ENCODE measurements around the gene FAM117B.
"Not testable (repeated sequence)": the region's sequence is repeated elsewhere in the genome, so short reads cannot be mapped to it uniquely, and the experiment has no call there.

FAM117B gene

DNA sequence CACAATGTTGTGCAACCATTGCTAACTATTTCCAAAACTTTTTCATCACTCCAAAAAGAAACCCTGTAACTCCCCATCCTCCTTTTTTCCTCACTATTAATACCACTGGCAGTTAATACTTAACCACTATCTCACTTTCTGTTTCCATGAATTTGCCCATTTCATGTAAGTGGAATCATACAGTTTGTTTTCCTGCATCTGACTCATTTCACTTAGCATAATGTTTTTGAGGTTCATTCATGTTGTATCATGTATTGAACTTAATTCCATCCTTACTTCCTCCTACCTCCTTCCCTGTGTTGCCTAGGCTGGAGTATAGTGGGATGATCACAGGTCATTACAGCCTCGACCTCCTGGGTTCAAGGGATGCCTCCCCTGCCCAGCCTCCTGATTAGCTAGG, 68.3 kb downstream of the FAM117B start:
- DNase-seq (ENCODE audit: low spot score) = no peak

DNA sequence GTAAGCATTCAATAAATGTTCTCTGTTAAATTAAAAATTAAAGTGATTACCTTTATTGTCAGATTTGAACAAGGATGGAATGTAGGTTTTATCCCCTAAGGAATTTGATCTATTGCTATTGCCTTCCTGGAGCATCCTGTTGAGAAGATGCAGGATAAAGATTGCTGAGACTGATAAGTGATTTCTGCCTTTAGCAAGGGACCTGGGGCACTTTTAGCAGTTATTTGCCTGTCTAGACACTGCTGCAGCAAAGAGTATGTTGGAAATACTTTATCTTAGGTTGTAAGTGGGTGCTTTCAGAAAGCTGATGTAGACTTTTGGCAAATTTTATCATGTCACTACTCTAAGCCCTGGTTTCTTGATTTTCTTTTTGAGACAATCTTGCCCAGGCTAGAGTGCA, 69.5 kb downstream of the FAM117B start:
- DNase-seq (ENCODE audit: low spot score) = no peak

DNA sequence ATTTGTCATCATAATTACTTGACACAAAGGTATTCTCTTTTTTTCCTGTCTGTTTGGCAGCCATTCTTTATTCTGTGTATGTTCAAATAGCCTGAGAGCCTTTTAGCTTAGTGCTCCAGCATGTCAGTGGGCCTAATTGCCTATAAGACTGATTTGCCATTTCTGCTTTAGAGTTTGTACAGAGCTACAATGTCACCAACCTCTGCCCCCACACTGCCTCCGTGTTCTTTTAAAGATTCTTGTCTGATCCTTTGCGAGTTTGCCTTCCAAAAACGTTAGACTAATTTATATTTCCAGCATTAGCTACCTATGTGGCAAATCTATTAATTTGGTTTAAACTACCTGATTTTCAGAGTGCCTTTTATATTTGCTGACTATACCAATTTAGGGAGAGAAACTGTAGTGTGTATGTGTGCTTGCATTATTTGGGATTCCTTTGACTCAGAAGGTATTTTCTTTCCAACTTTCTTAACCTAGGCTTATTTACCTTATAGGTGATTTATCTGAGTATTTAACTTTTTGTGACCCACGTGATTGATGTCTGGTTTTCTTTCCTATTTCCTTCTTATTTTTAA, 70.8 kb downstream of the FAM117B start:
- no peak for DNase-seq (ENCODE audit: low spot score)

DNA sequence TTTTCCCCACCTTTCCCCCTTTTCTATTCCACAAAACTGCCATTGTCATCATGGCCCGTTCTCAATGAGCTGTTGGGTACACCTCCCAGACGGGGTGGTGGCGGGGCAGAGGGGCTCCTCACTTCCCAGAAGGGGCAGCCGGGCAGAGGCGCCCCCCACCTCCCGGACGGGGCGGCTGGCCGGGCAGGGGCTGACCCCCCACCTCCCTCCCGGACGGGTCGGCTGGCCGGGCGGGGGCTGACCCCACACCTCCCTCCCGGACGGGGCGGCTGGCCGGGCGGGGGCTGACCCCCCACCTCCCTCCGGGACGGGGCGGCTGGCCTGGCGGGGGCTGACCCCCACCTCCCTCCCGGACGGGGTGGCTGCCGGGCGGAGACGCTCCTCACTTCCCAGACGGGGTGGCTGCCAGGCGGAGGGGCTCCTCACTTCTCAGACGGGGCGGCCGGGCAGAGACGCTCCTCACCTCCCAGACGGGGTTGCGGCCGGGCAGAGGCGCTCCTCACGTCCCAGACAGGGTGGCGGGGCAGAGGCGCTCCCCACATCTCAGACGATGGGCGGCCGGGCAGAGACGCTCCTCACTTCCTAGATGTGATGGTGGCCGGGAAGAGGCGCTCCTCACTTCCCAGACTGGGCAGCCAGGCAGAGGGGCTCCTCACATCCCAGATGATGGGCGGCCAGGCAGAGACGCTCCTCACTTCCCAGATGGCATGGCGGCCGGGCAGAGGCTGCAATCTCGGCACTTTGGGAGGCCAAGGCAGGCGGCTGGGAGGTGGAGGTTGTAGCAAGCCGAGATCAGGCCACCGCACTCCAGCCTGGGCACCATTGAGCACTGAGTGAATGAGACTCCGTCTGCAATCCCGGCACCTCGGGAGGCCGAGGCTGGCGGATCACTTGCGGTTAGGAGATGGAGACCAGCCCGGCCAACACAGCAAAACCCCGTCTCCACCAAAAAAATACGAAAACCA, 80.5 kb downstream of the FAM117B start:
- DNase-seq (ENCODE audit: low spot score) = not testable (repeated sequence)

DNA sequence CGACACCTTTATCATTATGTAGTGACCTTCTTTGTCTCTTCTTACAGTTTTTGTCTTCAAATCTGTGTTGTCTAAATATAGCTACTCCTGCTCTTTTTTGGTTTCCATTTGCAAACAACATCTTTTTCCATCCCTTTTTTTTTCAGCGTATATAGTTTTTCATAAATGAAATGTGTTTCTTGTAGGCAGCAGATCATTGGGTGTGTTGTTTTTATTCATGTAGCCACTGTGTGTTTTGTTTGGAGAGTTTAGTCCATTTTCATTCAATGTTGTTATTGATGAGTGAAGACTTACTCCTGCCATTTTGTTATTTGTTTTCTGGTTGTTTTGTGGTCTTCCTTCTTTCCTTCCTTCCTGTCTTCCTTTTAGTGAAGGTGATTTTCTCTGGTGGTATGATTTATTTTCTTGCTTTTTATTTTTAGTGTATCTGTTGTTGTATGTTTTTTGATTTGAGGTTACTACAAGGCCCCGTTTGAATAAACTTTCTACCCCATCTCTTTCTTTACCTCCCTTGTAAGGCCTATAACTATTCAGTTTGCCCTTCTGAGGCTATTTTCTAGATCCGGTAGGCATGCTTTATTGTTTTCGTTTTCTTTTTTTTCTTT, 81.4 kb downstream of the FAM117B start:
- DNase-seq (ENCODE audit: low spot score) = no peak

DNA sequence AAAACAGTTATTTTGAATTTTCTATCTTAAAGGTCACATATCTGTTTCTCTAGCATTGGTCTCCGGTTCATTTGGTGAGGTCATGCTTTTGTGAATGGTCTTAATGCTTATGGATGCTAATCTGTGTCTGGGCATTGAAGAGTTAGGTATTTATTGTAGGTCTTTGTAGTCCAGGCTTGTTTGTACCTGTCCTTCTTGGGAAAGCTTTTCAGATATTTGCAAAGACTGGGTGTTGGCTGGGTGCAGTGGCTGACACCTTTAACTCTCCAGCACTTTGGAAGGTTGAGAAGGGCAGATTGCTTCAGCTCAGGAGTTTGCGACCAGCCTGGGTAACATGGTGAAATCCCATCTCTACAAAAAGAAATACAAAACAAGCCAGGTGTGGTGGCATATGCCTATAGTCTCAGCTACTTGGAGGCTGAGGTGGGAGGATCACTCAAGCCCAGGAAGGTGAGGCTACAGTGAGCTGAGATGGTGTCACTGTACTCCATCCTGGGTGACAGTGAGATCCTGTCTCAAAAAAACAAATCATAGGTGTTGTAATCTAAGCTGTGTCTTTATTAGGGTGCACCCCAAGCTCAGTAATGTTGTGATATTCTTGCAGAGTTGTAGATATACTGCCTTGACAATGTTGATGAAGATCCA, 82.3 kb downstream of the FAM117B start:
- no peak for DNase-seq (ENCODE audit: low spot score)

DNA sequence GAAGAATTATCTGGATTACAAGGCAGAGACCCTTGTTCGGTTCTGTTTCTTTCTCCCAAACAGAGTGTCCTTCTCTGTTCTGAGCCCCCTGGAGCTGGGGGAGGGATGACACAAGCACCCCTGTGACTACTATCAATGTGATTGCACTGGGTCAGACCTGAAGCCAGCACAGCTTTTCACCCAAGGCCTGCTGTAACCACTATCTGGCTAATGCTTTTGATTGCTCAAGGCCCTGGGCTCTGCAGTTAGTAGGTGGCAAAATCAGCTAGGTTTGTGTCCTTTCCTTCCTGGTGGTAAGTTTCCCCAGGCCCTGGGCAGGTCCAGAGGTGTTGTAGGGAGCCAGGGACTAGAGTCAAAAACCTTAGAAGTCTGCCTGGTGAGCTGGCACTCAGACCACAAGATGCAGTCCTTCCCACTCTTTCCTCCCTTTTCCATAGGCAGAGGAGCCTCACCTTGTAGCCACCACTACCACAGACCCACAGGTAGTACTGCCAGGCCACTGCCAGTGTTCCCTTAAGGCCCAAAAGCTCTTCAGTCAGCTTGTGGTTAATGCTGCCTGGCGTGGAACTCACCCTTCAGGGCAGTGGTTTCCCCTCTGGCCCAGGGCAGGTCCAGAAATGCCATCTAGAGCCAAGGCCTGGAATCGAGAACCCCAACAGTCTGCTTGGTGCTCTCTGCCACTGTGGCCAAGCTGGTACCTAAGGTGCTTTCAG, 83.0 kb downstream of the FAM117B start:
- DNase-seq (ENCODE audit: low spot score) = no peak

DNA sequence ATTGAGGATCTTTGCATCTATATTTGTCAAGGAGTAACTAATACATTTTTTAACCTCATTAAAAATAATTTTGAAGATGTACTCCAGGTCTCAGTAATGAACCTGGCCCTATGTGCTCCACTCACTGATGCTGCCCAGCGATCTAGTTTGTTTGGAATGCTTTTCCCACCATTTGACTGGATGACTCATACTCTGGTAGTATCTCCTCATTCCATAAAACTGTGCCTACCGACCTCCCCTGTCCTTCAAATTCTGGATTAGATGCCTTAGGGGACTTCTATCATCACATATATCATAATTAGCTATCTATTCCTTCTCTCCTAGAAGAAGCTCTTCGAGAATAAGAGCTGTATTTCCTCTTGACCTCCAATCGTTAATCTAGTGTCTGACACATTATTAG, 83.8 kb downstream of the FAM117B start:
- no peak for DNase-seq (ENCODE audit: low spot score)

DNA sequence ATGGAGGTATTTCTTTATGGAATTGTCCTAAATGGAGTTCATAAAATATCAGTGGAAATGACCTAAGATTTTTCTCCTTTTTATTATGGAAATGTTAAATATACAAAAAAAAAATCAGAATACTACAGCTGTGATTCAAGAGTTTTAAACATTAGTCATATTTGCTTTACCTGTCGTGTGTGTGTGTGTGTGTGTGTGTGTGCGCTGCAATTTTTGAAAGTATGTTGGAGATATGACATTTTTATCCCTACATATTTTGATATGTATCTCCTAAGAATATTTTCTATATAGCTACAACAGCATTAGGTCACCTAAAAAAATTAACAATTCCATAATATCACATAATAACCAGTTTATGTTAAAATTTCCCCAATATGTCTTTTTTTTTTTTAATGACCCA, 85.5 kb downstream of the FAM117B start:
- no peak for DNase-seq (ENCODE audit: low spot score)

DNA sequence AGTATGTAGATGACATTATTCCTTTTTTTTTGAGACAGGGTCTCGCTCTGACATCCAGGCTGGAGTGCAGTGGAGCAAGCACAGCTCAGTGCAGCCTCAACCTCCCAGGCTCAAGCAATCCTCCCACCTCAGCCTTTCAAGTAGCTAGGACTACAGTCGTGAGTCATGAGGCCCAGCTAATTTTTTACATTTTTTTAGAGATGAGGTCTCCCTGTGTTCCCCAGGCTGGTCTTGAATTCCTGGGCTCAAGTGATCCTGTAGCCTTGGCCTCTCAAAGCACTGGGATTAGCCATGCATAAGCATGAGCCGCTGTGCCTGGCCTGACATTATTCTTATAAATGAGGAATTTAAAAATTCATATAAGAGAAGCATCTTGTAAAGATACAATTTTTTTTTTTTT, 86.9 kb downstream of the FAM117B start:
- no peak for DNase-seq (ENCODE audit: low spot score)

DNA sequence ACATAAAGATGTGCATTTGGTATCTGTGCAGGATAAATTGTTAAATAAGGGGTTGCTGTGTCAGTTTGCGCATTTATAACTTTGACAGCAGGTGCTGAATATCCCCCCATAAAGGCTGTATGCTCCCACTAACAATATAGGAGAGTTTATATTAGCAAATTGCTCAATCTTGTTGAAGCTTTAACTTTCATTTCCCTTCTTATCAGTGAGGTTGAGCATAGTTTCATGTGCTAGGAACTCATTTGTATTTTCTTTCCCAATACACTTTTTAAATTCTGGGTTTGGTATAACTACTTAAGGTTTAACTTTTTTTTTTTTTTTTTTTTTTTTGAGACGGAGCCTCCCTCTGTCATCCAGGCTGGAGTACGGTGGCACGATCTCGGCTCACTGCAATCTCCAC, 89.0 kb downstream of the FAM117B start:
- no peak for DNase-seq (ENCODE audit: low spot score)

DNA sequence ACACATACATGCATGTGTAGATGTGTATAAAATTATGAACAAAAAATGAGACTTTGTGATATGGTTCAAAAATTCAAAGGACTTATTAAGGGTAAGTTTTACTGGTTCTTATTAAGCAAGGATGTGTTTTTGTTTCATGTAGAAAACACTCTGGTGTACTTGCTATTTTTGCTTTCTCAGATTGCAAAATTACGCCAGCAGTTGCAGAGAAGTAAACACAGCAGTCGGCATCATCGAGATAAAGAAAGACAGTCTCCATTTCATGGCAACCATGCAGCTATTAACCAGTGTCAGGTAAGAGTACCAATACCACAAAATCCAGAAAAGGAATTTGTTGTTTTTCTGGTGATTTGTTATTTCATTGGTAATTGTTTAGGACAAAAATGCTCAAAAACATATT, 91.3 kb downstream of the FAM117B start:
- no peak for DNase-seq (ENCODE audit: low spot score)

DNA sequence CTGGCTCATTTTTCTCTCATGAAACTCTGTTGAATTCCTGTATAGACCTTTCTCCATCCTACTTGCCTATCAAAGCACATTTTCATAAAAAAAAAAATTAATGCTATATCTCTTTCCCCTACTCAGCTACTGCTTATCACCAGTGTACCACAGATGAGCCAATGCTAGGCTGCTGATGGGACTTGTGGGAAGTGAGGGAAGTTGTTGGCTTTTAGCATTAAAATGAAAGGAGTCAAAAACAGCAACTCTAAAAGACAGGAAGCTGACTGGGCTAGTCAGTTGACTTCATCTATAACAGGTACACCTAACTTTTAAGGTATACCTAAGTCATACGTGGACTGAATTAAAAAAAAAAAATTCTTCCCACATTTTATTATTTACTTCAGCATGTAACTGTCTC, 102.1 kb downstream of the FAM117B start:
- no peak for DNase-seq (ENCODE audit: low spot score)

DNA sequence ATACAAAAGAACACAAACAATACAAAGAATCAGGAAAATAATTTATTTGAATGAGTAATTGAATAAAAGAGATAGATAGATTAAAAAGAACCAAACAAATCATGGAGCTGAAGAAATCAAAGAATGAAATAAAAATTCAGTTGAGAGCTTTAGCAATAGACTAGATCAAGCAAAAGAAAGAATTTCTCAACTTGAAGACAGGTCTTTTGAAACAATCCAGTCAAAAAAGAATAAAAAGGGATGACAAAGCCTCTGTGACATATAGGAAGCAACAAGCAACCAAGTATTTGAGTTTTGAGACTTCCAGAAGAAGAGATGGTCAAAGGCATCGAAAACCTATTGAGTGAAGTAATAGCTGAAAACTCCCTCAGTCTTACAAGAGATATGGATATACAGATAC, 108.8 kb downstream of the FAM117B start:
- no peak for DNase-seq (ENCODE audit: low spot score)

DNA sequence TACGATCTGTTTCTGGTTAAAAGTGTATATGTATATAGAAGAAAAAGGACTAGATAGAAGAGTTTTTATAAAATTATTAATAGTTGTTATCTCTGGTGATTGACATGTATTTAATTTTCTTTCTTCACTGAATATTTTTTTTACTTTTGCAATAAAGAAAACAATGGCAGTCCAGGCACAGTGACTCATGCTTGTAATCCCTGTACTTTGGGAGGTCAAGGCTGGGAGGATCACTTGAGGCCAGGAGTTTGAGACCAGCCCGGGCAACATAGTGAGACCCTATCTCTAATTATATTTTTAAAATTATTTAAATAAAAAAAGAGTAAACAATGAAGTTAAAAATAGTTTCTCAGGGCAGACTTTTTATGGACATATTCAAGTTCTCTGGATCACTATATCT, 114.7 kb downstream of the FAM117B start:
- no peak for DNase-seq (ENCODE audit: low spot score)

DNA sequence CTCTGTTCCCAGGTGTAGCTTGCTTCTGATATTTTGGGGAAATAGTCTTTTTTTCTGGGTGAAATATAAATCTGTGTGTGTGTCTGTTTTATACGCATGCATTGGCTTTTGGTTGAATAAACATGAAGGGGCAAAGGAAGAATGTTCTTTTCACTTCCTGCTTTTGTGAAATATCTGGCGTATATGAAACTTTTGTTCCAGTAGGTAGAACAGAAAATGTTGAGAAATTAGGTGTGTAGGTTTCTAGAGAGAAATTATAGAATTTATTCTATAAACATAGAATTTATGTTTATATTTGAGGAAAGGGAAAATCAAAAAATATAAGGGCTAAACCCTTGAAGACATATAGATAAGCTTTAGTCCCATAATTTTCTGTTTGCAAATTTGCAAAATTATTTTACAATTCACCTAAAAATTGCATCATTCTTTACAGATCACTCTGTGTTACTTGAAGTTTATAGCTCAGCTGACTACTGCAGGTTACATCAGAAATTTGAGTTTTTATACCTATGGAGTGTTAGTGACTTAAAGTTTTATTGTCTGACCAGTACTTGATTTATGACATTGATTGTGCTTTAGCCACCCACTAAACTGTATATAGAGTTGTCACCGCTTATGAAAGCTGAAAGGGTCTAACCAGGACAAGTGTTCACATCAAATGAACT, 116.1 kb downstream of the FAM117B start:
- no peak for DNase-seq (ENCODE audit: low spot score)

DNA sequence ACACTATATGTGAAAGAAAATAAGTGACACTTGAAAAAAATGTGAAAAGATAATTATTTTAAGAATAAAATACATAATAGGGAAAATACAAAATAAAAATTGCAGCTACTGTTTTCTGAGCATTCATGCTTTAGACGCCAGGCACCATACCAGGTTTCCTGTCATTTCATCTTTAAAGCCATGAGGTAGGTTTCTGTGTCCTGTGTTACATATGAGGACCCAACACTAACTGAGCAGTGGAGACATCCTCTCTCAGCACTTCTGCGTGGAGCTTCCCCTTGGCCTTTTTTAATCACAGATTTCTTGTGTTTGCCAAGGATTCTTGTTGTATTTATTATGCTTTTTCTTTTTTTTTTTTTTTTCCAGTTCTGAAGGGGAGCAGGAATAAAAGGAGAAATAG, 117.3 kb downstream of the FAM117B start:
- DNase-seq (ENCODE audit: low spot score) = no peak

DNA sequence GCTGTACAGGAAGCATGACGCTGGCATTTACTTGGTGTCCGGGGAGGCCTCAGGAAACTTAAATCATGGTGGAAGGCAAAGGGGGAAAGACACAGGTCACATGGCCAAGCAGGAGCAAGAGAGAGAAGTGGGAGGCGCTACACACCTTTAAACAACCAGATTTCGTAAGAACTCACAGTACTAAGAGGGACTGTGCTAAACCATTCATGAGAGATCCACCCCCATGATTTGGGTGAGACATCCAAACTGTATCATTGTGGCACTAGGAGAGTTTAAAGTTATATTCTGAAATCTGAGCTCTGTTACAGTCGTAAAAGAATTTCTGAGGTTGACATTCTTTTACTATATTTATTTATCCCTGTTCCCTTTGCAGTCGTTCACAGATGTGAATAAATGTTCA, 120.2 kb downstream of the FAM117B start:
- DNase-seq (ENCODE audit: low spot score) = no peak

DNA sequence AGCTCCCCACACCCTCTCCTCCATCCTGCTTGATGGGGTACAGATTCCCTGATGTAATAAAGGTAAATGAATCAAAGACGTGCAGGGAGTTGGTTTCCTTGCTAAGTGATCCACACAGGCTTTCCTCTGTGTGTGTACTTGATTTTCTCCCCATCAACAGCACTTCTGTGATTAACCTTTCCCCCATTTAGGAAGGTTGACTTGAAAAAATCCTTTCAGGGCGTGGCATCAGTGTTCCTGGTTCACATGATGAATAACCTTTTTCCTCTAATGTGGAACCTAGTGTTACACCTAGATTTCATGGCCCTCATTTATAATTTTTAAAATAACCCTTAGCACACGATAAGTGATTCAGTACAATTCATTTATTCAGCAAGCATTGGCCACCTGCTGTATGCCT, 121.8 kb downstream of the FAM117B start:
- no peak for DNase-seq (ENCODE audit: low spot score)

DNA sequence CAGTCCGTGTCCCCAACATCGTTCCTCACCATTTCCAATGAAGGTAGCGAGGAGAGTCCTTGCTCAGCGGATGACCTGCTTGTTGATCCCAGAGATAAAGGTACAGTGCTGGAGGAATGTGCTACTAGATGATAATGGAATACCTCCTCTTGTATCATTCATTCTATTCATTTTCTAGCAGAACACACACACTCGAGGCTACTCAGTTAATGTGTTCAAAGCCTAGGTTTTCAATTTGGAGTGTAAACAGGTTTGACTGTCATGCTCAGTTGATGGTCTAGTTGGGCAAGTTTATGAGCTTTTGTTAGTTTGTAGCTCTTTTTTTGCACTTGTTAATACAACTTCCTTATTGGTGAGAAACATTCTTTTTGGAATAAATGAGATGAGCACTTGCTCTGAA, 122.6 kb downstream of the FAM117B start:
- DNase-seq (ENCODE audit: low spot score) = no peak

DNA sequence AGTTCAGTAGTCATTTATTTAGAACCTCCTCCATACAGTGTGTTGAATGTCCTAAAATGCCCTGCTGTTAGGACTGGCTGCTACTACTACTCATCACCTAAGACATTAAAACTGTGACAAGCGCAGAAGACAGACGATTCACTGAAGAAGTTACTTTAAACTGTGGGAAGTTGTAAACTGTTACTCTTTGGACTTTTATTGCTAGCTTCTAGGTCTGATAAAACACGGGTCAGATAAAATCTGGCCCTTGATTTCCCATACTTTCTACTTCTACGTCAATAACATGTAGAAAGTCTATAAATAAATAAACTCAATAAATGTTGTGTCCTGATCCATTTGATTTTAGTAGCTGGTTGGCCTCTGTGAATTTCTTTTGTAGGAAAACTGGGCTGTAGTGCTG, 123.4 kb downstream of the FAM117B start:
- DNase-seq (ENCODE audit: low spot score) = no peak

DNA sequence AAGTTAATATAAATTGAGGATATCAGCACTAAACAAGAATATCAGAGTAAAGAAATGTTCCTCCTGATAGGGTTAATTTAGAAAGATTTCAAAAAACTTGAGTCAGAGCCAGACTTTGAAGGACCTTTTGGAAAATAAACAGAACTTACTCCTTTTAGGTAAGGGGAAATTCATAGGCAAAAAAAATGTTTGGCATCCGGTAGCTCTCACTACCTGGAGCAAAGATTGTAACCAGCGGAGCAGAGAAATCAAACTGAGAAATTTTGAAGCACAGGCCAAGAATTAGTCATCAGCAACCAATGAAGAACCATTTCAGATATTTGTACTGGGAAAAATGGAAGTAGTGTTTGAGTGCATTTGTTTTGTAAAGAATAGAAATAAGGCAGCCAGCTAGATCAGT, 123.8 kb downstream of the FAM117B start:
- no peak for DNase-seq (ENCODE audit: low spot score)

Data from ecto neural progenitor cell (in vitro differentiated cells).